Measurements from ENCODE around the gene EPM2A.

The EPM2A gene

DNA sequence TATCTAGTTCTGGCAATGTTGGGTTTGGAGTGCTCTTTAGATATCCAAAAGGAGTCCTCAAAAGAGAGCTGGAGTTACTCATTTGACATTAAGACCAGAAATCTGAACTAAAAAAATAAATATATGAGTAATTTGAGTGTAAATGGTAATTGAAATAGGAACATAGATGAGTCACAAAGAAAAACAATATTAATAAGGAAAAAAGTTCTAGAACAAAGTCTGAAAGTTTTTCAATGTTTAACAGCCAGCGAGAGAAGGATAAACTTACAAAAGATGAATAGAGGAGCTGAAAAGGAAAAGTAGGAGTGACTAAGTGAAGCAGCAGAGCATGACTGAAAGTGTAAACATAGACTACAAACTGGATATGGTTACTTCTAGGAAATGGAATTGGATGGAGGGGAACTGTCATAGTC, 46.8 kb downstream of the EPM2A start:
- TF ChIP-seq MYC (IDR thresholded peaks at IDR 0.05; ENCODE audit: low read depth, low read length) = no peak
- TF ChIP-seq, protein P1, sequence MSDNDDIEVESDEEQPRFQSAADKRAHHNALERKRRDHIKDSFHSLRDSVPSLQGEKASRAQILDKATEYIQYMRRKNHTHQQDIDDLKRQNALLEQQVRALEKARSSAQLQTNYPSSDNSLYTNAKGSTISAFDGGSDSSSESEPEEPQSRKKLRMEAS (IDR thresholded peaks at IDR 0.05; ENCODE audit: low read depth, low read length) = no peak
- no peak for TF ChIP-seq POLR2A (IDR thresholded peaks at IDR 0.05; ENCODE audit: extremely low read depth, insufficient read length)
- TF ChIP-seq, protein P2, sequence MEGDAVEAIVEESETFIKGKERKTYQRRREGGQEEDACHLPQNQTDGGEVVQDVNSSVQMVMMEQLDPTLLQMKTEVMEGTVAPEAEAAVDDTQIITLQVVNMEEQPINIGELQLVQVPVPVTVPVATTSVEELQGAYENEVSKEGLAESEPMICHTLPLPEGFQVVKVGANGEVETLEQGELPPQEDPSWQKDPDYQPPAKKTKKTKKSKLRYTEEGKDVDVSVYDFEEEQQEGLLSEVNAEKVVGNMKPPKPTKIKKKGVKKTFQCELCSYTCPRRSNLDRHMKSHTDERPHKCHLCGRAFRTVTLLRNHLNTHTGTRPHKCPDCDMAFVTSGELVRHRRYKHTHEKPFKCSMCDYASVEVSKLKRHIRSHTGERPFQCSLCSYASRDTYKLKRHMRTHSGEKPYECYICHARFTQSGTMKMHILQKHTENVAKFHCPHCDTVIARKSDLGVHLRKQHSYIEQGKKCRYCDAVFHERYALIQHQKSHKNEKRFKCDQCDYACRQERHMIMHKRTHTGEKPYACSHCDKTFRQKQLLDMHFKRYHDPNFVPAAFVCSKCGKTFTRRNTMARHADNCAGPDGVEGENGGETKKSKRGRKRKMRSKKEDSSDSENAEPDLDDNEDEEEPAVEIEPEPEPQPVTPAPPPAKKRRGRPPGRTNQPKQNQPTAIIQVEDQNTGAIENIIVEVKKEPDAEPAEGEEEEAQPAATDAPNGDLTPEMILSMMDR (IDR thresholded peaks at IDR 0.05; ENCODE audit: low read depth, low read length) = no peak
- no peak for DNase-seq (ENCODE audit: low read depth)

DNA sequence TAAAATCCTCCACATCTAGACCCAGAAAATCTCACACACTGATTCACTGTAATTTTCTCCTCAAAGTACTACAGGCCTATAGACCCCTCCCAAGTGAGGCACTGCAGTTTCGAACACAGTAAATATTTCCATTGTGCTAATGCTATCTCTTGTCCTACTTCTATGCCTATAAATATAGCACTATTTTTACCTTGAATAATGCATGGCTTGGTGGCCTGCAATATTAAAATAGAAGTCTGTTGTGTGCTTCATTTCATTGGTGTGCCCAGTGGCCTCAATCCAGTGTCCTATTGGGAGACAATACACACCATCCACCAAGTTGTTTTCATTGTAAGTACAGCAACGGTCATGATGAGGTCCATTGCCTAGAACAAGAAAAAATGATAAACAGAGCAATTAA, 49.4 kb downstream of the EPM2A start:
- no peak for TF ChIP-seq POLR2A (IDR thresholded peaks at IDR 0.05; ENCODE audit: extremely low read depth, insufficient read length)
- TF ChIP-seq, protein P1 (IDR thresholded peaks at IDR 0.05; ENCODE audit: low read depth, low read length) = no peak
- no peak for TF ChIP-seq MYC (IDR thresholded peaks at IDR 0.05; ENCODE audit: low read depth, low read length)
- TF ChIP-seq, protein P2 (IDR thresholded peaks at IDR 0.05; ENCODE audit: low read depth, low read length) = no peak
- no peak for DNase-seq (ENCODE audit: low read depth)
- no peak overlapping the region for H3K4me3 ChIP-seq (ENCODE audit: low read depth, low read length)

More for the DNA sequence above, 46.8 kb downstream of the EPM2A start:
- H3K4me3 ChIP-seq (ENCODE audit: low read depth, low read length) = no peak overlapping the region

DNA sequence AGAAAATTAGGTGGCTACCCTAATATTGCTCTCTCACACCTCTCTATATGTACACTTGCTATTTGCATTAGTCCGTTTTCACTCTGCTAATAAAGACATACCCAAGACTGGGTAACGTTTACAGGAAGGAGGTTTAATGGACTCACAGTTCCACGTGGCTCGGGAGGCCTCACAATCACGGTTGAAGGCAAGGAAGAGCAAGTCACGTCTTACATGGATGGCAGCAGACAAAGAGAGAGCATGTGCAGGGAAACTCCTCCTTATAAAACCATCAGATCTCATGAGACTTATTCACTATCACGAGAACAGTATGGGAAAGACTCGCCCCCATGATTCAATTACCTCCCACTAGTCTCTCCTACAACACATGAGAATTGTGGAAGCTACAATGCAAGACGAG, 53.4 kb downstream of the EPM2A start:
- DNase-seq (ENCODE audit: low read depth) = no peak
- TF ChIP-seq, protein P1 (IDR thresholded peaks at IDR 0.05; ENCODE audit: low read depth, low read length) = no peak
- TF ChIP-seq MYC (IDR thresholded peaks at IDR 0.05; ENCODE audit: low read depth, low read length) (no peak), POLR2A (IDR thresholded peaks at IDR 0.05; ENCODE audit: extremely low read depth, insufficient read length) (no peak)
- TF ChIP-seq, protein P2 (IDR thresholded peaks at IDR 0.05; ENCODE audit: low read depth, low read length) = no peak
- H3K4me3 ChIP-seq (ENCODE audit: low read depth, low read length) = no peak overlapping the region

DNA sequence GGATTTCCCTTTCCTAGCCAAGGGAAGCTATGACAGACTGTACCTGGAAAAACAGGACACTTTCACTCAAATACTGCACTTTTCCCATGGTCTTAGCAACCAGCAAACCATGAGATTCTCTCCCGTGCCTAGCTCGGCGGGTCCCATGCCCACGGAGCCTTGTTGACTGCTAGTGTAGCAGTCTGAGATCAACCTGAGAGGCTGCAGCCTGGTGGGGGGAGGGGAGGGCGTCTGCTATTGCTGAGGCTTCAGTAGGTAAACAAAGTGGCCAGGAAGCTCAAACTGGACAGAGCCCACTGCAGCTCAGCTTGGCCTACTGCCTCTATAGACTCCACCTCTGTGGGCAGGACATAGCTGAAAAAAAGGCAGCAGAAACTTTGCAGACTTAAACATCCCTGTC, 61.8 kb downstream of the EPM2A start:
- no peak overlapping the region for H3K4me3 ChIP-seq (ENCODE audit: low read depth, low read length)
- no peak for DNase-seq (ENCODE audit: low read depth)
- TF ChIP-seq, protein P1 (IDR thresholded peaks at IDR 0.05; ENCODE audit: low read depth, low read length) = no peak
- TF ChIP-seq, protein P2 (IDR thresholded peaks at IDR 0.05; ENCODE audit: low read depth, low read length) = no peak
- TF ChIP-seq MYC (IDR thresholded peaks at IDR 0.05; ENCODE audit: low read depth, low read length) (no peak), POLR2A (IDR thresholded peaks at IDR 0.05; ENCODE audit: extremely low read depth, insufficient read length) (no peak)

DNA sequence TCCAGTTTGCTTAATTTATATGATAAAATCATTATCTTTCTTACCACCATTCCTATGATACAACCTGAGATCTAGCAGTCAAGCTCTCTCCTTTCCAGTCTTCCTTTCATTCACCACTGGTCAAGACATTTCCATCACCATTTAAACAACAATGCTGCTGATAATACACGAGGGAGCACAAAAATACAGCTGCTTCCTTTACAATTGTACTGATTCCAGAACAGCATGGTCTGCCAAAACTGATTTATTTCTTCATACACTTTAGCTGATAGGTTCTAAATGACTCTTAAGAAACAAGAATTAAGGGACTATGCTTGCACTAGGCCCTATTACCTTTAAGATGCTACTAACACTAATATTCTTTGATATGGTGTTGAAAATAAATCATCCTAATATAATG, 65.0 kb downstream of the EPM2A start:
- H3K4me3 ChIP-seq (ENCODE audit: low read depth, low read length) = no peak overlapping the region
- TF ChIP-seq, protein P2 (IDR thresholded peaks at IDR 0.05; ENCODE audit: low read depth, low read length) = no peak
- no peak for TF ChIP-seq POLR2A (IDR thresholded peaks at IDR 0.05; ENCODE audit: extremely low read depth, insufficient read length)
- TF ChIP-seq MYC (IDR thresholded peaks at IDR 0.05; ENCODE audit: low read depth, low read length) = no peak
- TF ChIP-seq, protein P1 (IDR thresholded peaks at IDR 0.05; ENCODE audit: low read depth, low read length) = no peak
- DNase-seq (ENCODE audit: low read depth) = no peak
